Measurements from ENCODE around the gene WDR93. TPM values are rescaled to one million over a fixed set of nuclear protein-coding genes. Genes with fewer than 3 reads are reported as not detected.
"Not testable (repeated sequence)": the region's sequence is repeated elsewhere in the genome, so short reads cannot be mapped to it uniquely, and the experiment has no call there.

WDR93 gene
- total RNA-seq, 1 experiment from 2014 or later = not detected

DNA sequence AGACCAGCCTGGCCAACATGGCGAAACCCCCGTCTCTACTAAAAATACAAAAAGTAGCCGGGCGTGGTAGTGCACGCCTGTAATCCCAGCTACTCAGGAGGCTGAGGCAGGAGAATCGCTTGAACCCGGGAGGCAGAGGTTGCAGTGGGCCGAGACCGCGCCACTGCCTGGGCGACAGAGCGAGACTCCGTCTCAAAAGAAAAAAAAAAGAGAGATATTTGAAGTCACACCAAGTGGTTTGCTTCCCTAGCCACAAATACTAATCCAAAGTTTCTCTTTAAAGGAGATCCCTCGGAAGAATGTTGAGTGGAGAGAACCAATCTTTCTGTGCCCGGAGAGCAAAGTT, 708 bp upstream of the WDR93 start:
- H3K9me3 Mint-ChIP-seq; H3K27ac Mint-ChIP-seq; DNase-seq (ENCODE audit: low spot score); ATAC-seq; POLR2A ChIA-PET; H3K4me1 Mint-ChIP-seq; H3K36me3 Mint-ChIP-seq: not testable (repeated sequence)
- Mint-ChIP-seq H3K27me3 (ENCODE audit: low read depth) (peaks cover 29% of the 10 kb centered on the region), H3K4me3 (peak overlapping the region; percentile 85)
- CTCF ChIA-PET = interaction anchor here (2.1 kb wide), 1 partner anchor 17 kb away, joined by 8 read pairs; no protein-coding TSS in a partner anchor

DNA sequence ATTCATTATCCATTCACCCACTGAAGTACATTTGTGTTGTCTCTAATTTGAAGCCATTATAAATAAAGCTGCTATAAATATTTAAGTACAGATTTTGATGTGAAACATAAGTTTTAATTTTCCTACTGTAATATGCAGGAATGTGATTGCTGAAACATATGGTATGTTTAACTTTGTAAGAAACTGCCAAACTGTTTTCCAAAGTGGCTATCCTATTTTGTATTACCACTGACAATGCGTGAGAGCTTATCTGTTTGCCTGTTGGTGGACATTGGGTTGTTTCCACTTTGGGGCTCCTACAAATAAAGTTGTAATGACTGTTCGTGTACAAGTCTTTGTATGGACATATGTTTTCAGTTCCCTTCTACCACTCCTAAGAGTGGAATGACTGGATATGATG, 2.5 kb downstream of the WDR93 start:
- no peaks in the 10 kb centered on the region for H3K36me3 Mint-ChIP-seq
- H3K4me1 Mint-ChIP-seq = peaks cover 4% of the 10 kb centered on the region; the same call in 1 of the 2 replicates
- ATAC-seq (no peak), DNase-seq (ENCODE audit: low spot score) (no peak)
- no peaks in the 10 kb centered on the region for H3K9me3 Mint-ChIP-seq
- ChIA-PET CTCF (no interaction called here), POLR2A (no interaction called here)
- no peak overlapping the region for H3K27ac Mint-ChIP-seq
- no peak overlapping the region for H3K4me3 Mint-ChIP-seq
- TF ChIP-seq, protein P1, sequence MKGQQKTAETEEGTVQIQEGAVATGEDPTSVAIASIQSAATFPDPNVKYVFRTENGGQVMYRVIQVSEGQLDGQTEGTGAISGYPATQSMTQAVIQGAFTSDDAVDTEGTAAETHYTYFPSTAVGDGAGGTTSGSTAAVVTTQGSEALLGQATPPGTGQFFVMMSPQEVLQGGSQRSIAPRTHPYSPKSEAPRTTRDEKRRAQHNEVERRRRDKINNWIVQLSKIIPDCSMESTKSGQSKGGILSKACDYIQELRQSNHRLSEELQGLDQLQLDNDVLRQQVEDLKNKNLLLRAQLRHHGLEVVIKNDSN (CRISPR knock-in tag; IDR thresholded peaks at IDR 0.05) = no peak
- TF ChIP-seq, protein P2, sequence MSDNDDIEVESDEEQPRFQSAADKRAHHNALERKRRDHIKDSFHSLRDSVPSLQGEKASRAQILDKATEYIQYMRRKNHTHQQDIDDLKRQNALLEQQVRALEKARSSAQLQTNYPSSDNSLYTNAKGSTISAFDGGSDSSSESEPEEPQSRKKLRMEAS (CRISPR knock-in tag; IDR thresholded peaks at IDR 0.05) = no peak
- TF ChIP-seq CREM (CRISPR knock-in tag; IDR thresholded peaks at IDR 0.05) (no peak), ETV6 (CRISPR knock-in tag; IDR thresholded peaks at IDR 0.05) (no peak), NFATC4 (CRISPR knock-in tag; IDR thresholded peaks at IDR 0.05) (no peak)
- TF ChIP-seq, protein P3, sequence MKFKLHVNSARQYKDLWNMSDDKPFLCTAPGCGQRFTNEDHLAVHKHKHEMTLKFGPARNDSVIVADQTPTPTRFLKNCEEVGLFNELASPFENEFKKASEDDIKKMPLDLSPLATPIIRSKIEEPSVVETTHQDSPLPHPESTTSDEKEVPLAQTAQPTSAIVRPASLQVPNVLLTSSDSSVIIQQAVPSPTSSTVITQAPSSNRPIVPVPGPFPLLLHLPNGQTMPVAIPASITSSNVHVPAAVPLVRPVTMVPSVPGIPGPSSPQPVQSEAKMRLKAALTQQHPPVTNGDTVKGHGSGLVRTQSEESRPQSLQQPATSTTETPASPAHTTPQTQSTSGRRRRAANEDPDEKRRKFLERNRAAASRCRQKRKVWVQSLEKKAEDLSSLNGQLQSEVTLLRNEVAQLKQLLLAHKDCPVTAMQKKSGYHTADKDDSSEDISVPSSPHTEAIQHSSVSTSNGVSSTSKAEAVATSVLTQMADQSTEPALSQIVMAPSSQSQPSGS (CRISPR knock-in tag; IDR thresholded peaks at IDR 0.05; ENCODE audit: borderline replicate concordance, low read depth) = no peak
- TF ChIP-seq, protein P4, sequence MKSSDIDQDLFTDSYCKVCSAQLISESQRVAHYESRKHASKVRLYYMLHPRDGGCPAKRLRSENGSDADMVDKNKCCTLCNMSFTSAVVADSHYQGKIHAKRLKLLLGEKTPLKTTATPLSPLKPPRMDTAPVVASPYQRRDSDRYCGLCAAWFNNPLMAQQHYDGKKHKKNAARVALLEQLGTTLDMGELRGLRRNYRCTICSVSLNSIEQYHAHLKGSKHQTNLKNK (CRISPR knock-in tag; IDR thresholded peaks at IDR 0.05) = no peak
- TF ChIP-seq, protein P5, sequence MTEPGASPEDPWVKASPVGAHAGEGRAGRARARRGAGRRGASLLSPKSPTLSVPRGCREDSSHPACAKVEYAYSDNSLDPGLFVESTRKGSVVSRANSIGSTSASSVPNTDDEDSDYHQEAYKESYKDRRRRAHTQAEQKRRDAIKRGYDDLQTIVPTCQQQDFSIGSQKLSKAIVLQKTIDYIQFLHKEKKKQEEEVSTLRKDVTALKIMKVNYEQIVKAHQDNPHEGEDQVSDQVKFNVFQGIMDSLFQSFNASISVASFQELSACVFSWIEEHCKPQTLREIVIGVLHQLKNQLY (CRISPR knock-in tag; IDR thresholded peaks at IDR 0.05) = no peak
- TF ChIP-seq, protein P6, sequence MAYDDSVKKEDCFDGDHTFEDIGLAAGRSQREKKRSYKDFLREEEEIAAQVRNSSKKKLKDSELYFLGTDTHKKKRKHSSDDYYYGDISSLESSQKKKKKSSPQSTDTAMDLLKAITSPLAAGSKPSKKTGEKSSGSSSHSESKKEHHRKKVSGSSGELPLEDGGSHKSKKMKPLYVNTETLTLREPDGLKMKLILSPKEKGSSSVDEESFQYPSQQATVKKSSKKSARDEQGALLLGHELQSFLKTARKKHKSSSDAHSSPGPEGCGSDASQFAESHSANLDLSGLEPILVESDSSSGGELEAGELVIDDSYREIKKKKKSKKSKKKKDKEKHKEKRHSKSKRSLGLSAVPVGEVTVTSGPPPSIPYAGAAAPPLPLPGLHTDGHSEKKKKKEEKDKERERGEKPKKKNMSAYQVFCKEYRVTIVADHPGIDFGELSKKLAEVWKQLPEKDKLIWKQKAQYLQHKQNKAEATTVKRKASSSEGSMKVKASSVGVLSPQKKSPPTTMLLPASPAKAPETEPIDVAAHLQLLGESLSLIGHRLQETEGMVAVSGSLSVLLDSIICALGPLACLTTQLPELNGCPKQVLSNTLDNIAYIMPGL (CRISPR knock-in tag; IDR thresholded peaks at IDR 0.05) = no peak
- TF ChIP-seq, protein P7, sequence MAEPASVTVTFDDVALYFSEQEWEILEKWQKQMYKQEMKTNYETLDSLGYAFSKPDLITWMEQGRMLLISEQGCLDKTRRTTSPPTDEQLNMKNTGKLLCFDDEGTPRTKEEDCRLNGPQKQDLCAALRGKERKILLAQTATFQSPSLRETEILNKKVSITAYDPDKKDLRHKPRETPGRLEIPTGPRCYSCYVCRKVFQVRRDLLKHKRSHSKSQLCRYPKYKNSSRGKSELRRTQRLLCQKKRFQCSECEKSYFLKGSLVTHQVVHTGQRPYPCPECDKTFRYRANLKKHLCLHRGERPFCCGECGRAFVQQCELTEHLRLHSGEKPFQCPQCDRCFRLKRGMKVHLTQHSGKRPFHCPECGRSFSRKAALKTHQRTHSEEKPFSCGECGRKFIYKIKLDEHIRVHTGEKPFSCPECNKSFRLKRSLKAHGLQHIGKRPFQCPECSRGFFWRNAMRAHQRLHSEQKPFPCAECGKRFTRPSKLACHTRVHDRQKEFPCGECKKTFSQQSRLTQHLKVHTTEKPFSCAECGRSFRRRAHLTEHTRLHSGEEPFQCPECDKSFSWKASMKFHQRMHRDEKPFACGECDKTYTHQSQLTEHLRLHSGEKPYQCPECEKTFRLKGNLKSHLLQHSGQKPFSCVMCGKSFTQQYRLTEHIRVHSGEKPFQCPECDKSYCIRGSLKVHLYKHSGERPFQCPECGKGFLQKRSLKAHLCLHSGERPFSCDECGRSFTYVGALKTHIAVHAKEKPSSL (CRISPR knock-in tag; conservative IDR thresholded peaks at IDR 0.05) = no peak
- peaks cover 43% of the 10 kb centered on the region for H3K27me3 Mint-ChIP-seq (ENCODE audit: low read depth)

DNA sequence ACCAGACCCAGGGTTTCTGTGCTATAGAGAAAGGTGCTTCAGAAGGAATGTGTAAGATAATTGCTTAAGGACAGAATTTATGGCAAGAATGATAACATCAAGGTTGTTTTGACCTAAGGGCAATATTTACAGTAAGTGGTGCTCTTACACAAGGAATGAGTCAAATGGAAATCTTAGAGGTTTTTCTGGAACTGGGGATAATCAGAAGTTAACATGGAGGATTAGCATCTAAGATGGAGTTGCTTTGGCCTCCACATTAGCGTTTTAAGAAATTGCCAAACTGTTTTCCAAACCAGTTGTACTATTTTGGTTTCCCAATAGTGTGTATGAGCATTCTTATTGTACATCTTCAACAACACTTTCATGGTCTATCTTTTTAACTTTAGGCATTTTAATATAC, 3.1 kb downstream of the WDR93 start:
- peaks cover 4% of the 10 kb centered on the region; the same call in 1 of the 2 replicates for H3K4me1 Mint-ChIP-seq
- no peaks in the 10 kb centered on the region for H3K9me3 Mint-ChIP-seq
- ChIA-PET POLR2A (no interaction called here), CTCF (no interaction called here)
- ATAC-seq (no peak), DNase-seq (ENCODE audit: low spot score) (no peak)
- H3K4me3 Mint-ChIP-seq = no peak overlapping the region
- no peak overlapping the region for H3K27ac Mint-ChIP-seq
- H3K36me3 Mint-ChIP-seq = no peaks in the 10 kb centered on the region
- H3K27me3 Mint-ChIP-seq (ENCODE audit: low read depth) = peaks cover 43% of the 10 kb centered on the region
- TF ChIP-seq, protein P8, sequence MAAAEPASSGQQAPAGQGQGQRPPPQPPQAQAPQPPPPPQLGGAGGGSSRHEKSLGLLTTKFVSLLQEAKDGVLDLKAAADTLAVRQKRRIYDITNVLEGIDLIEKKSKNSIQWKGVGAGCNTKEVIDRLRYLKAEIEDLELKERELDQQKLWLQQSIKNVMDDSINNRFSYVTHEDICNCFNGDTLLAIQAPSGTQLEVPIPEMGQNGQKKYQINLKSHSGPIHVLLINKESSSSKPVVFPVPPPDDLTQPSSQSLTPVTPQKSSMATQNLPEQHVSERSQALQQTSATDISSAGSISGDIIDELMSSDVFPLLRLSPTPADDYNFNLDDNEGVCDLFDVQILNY (CRISPR knock-in tag; IDR thresholded peaks at IDR 0.05) = no peak
- no peak for TF ChIP-seq GTF2I (CRISPR knock-in tag; conservative IDR thresholded peaks at IDR 0.05)
- TF ChIP-seq, protein P9, sequence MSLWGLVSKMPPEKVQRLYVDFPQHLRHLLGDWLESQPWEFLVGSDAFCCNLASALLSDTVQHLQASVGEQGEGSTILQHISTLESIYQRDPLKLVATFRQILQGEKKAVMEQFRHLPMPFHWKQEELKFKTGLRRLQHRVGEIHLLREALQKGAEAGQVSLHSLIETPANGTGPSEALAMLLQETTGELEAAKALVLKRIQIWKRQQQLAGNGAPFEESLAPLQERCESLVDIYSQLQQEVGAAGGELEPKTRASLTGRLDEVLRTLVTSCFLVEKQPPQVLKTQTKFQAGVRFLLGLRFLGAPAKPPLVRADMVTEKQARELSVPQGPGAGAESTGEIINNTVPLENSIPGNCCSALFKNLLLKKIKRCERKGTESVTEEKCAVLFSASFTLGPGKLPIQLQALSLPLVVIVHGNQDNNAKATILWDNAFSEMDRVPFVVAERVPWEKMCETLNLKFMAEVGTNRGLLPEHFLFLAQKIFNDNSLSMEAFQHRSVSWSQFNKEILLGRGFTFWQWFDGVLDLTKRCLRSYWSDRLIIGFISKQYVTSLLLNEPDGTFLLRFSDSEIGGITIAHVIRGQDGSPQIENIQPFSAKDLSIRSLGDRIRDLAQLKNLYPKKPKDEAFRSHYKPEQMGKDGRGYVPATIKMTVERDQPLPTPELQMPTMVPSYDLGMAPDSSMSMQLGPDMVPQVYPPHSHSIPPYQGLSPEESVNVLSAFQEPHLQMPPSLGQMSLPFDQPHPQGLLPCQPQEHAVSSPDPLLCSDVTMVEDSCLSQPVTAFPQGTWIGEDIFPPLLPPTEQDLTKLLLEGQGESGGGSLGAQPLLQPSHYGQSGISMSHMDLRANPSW (CRISPR knock-in tag; conservative IDR thresholded peaks at IDR 0.05; ENCODE audit: low read depth) = no peak
- no peak for TF ChIP-seq TEAD1 (CRISPR knock-in tag; IDR thresholded peaks at IDR 0.05)
- TF ChIP-seq ZNF317 (CRISPR knock-in tag; IDR thresholded peaks at IDR 0.05; ENCODE audit: borderline replicate concordance, low read depth) = no peak
- TF ChIP-seq KAT7 (CRISPR knock-in tag; IDR thresholded peaks at IDR 0.05; ENCODE audit: borderline replicate concordance) = no peak

All from WTC11 (cell line).